GM12892 (cell line): Measurements from ENCODE around the gene ERBB4.

Experiments
- POLR2A ChIP-seq: IDR thresholded peaks from 2 replicates; pipeline ENCODE4 v1.6.1; 2011; ENCODE audit warnings: low read depth, low read length, control low read depth
- POLR2AphosphoS5 ChIP-seq: IDR thresholded peaks from 2 replicates; pipeline ENCODE4 v1.6.1; 2011; ENCODE audit warnings: low read depth, low read length, control low read depth

DNA sequence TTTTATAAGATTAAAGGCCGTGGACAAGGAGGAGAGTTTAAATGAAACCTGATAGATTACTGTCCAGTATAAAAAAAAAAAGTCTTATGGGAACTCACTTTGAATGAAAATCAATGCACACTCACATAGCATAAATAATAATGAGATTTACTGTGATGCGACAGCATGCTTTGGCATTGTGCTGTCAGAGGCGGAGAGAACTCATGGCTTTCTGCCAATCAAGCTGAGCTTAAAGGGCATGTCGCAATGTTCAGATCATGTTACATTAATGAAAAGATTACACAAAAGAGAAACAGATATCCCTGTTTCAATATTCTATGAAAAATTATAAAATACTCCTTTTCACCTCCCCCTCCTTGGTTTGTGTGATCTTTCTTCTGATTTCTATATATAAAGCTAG lies 310.8 kb downstream of the ERBB4 start:
- TF ChIP-seq POLR2A (no peak), POLR2AphosphoS5 (no peak)
